C4-2B (cell line): ENCODE measurements around the gene ACP7.
"Not testable (repeated sequence)": the region's sequence is repeated elsewhere in the genome, so short reads cannot be mapped to it uniquely, and the experiment has no call there.

ENCODE experiments used
- H3K27ac ChIP-seq: fragments of 450-650 bp; 2 replicates; pipeline ENCODE4 v1.5.1; 2017
- CTCF ChIP-seq: fragments of 450-650 bp; conservative IDR thresholded peaks from 2 replicates; pipeline ENCODE4 v1.5.1; 2017; ENCODE audit warnings: mild to moderate bottlenecking
- ZFX ChIP-seq: fragments of 450-650 bp; IDR thresholded peaks from 2 replicates; pipeline ENCODE4 v1.6.1; 2017

The ACP7 gene

GRCh38 chr19:39111593-39112199, 27.5 kb downstream of the ACP7 start:
- TF ChIP-seq ZFX (no peak), CTCF (no peak)
- H3K27ac ChIP-seq, result no peak overlapping the region

- H3K27ac ChIP-seq, result no peak overlapping the region
- no peak for TF ChIP-seq ZFX
- TF ChIP-seq CTCF, result no peak
Observed at GRCh38 chr19:39112338-39112890, 28.2 kb downstream of the ACP7 start.

- H3K27ac ChIP-seq, result no peak overlapping the region
- TF ChIP-seq ZFX (no peak), CTCF (no peak)
Observed at GRCh38 chr19:39113199-39113598, 29.0 kb downstream of the ACP7 start.

- H3K27ac ChIP-seq, result no peak overlapping the region
- TF ChIP-seq CTCF (no peak), ZFX (no peak)
Observed at GRCh38 chr19:39115105-39115847, 31.1 kb downstream of the ACP7 start.

- not testable (repeated sequence) for H3K27ac ChIP-seq
Observed at GRCh38 chr19:39117023-39117422, 32.9 kb downstream of the ACP7 start.

- TF ChIP-seq ZFX, result no peak
- no peak overlapping the region for H3K27ac ChIP-seq
Observed at GRCh38 chr19:39119830-39120229, 35.7 kb downstream of the ACP7 start.

GRCh38 chr19:39122934-39123731, 39.0 kb downstream of the ACP7 start:
- TF ChIP-seq CTCF, result no peak
- TF ChIP-seq ZFX, result no peak
- H3K27ac ChIP-seq, result no peak overlapping the region

- TF ChIP-seq CTCF, result no peak
- no peak for TF ChIP-seq ZFX
- peak overlapping the region; percentile 0; the same call in 1 of the 2 replicates for H3K27ac ChIP-seq
Observed at GRCh38 chr19:39124136-39124764, 40.1 kb downstream of the ACP7 start.
